Measurements from ENCODE around the gene ZNF558.

Gene ZNF558

DNA sequence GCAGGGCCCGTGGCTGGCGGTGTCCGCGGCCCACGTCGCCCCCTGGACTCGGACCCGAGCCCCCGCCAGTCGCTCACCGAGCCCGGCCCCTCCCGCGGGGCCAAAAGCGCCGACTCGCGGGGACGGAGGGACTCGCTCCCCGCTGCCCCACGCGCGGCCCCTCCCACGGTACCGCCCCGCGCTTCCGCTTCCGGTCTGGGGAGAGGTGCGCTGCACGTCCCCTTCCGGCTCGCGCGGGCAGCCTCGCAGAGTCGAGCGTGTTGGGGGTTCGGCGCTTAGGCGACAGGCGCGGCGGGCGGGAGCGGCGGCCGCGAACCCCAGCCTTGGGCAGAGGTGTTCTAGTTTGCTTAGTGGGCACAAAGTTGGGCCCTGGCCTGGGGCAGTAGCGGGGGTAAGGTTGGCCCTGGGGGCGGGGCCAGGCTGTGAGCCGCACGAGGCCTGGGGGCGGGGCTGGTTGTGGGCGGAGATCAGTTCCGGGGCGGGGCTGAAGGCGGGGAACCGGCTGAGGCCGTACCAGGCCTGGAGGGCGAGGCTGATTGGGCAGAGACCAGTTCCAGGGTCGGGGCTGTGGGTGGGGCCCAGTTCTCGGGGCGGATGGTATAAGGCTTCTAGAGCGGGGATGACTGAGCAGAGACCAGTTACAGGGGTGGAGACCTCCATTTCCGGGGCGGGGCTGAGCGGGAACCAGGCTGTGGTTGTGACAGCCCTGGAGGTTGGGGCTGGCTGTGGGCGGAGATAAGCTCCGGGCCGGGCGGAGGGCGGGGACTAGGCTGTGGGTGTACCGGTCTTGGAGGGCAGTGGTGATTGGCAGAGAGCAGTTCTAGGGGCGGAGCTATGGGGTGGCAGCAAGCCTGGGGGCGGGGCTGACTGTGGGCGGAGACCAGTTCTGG lies at the start of gene ZNF558, which contains the start of gene MBD3L1:
Gene ZNF558 (minus strand): TSS at position 173 of the 890 bp plus-strand sequence. CDS start 9,645 bp downstream, outside the sequence.
Gene MBD3L1 (plus strand): TSS at position 246 of the 890 bp plus-strand sequence. CDS start 10,302 bp downstream, outside the sequence.
- peak; percentile 99 for DNase-seq

GRCh38 chr19:8881512-8881911 lies 49.4 kb upstream of the ZNF558 start:
- DNase-seq: no peak

- no peak for DNase-seq
These were observed 48.9 kb upstream of the ZNF558 start for GRCh38 chr19:8880868-8881488.

DNA sequence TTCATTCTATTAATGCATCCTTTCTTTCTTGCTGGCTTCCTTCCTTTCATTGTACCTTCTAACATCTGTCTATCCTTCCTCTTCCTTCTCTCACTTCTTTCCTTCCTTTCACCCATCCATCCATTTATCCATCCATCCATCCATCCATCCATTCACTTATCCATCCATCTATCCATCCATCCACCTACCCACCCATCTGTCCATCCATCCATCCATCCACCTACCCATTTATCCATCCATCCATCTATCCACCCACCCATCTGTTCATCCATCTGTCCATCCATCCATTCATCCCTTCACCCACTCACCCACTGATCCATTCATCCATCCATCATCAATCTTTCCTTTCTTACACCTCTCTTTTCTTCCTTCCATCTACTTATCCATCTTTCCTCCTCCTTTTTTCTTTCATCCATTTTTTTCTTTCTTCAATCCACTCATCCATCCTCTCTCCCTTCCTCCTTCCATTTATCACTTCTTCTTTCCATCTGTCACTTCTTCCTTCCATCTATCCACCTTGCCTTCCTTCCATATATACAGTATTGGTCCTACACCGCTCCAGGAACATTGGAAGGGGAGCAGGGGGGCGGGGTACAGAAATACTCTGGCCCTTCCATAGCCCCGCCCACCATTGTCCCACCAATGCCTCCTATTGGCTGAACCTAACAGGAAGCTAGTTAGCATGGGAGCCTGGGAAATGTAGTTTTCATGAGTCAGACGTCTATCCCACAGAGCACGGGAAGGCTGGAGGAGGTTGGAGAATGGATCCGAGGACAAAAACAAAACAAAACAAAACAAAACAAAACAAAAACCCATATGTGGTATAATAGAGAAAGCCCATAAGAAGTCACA lies 46.0 kb upstream of the ZNF558 start:
- DNase-seq: no peak

GRCh38 chr19:8866344-8866743 lies 34.2 kb upstream of the ZNF558 start:
- no peak for DNase-seq

- DNase-seq: no peak
These were observed 26.2 kb upstream of the ZNF558 start for GRCh38 chr19:8858260-8858659.

GRCh38 chr19:8850488-8850887 lies 18.4 kb upstream of the ZNF558 start:
- no peak for DNase-seq

GRCh38 chr19:8849232-8849631 lies 17.1 kb upstream of the ZNF558 start:
- DNase-seq: no peak

DNA sequence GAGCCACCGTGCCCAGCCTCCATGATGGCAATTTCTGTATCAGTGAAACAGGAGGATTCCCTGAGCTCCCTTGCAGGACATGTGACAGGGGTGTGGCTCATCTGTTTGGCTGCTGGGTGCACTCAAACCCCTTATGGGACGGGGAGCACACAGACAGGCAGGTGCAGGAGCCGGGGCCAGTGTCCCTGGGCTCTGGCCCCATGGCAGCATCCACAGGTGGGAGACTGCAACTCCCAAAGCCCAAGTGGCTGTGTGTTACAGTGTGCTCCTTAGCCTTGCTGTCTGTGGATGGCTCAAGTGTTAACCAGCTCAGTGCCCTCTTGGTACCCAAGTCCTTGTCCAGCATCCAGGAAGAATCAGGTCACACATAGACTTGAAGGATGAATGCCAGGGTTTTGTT lies 14.7 kb upstream of the ZNF558 start:
- DNase-seq: no peak

GRCh38 chr19:8840708-8841107 lies 8.6 kb upstream of the ZNF558 start:
- DNase-seq: no peak

DNA sequence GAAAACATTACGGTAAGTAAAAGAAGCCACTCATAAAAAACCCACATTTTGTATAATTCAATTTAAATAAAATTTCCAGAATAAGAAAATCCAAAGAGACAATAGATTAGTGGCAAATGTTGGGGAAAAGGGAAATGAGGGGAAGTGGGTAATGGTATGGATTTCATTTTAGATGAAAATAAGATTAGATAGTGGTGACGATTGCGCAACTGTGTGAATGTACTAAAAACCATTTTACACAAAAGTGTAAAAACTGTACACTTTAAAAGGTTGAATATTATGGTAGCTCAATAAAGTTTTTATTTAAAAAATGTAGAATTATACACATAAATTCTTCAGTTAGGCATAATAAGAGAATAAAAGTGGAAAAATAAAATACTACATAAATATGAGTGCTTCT lies 3.8 kb upstream of the ZNF558 start:
- no peak for DNase-seq

DNA sequence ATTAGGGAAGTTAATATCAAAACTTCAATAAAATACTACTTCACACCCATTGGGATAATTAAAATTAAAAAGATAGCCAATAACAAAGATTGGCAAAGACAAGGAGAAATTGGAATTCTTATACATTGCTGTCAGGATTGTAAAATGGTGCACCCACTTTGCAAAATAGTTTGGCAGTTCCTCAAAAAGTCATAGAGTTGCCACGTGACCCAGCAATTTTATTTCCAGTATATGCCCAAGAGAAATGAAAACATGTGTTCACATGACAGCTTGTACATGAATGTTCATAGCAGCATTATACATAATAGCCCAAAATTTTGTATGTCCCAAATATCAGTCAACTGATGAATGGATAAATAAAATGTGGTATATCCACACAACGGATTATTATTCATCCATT lies 3.3 kb upstream of the ZNF558 start:
- DNase-seq: no peak

GRCh38 chr19:8831832-8832131 lies 322 bp downstream of the ZNF558 start:
- no peak for DNase-seq

- no peak for DNase-seq
These were observed 731 bp downstream of the ZNF558 start for GRCh38 chr19:8831373-8831772.

- no peak for DNase-seq
These were observed 4.8 kb downstream of the ZNF558 start for GRCh38 chr19:8827277-8827676.

DNA sequence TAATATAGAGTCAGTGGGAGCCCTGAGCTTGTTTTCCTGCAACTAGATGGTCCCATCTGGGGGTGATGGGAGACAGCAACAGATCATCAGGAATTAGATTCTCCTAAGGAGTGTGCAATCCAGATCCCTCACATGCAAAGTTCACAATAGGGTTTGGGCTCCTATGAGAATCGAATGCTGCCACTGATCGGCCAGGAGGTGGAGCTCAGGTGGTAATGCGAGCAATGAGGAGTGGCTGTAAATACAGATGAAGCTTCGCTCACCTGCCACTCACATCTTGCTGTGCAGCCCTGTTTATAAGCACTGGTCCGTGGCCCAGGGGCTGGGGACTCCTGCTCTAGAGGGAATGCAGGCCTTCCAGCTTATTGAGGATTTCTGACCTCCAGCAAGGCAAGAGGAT lies 5.7 kb downstream of the ZNF558 start:
- DNase-seq: no peak

DNA sequence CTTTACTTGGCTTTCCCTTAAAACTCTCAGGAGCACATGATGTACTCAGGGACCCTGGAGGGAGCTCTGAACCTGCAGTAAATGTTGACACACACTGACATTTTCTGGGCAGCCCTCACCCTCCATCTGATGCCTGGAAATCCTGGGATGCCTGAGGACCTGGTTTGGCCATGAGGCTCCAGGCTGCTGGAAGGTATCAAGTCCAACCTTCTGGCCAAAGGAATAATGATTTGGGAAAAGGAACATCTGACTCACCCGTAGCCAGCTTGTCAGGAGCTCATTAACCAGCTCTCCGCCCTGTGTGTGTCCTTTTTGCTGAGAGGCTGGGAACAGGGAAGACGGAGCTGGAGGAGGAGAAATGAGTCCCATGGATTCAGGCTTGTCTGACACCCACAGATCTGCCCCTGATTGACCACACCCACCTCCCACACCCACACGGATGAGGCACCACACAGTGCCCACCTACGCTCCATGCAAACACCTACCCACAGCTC lies 10.3 kb downstream of the ZNF558 start:
- no peak for DNase-seq

GRCh38 chr19:8820234-8820633 lies 11.9 kb downstream of the ZNF558 start:
- DNase-seq: no peak

GRCh38 chr19:8815780-8816179 lies 16.3 kb downstream of the ZNF558 start:
- DNase-seq: no peak

DNA sequence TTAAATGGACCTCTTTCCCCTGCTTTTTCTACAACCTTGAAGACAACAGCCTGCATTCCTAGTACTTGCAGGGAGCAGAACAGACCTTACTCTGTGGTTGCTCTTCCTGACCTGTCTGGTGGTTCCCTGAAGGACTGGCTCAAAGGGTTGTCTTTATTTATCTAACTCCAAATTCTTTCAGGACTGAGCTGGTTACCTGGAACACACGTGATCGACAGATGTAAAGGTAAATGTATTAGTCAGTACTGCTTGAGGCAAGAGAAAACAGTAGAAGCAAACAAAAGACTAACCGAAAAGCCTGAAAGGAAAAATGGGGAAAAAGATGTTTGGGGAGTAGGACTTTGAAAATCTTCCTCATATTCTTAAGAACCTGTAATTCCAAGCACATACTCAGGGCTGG lies 17.9 kb downstream of the ZNF558 start:
- DNase-seq: no peak

DNA sequence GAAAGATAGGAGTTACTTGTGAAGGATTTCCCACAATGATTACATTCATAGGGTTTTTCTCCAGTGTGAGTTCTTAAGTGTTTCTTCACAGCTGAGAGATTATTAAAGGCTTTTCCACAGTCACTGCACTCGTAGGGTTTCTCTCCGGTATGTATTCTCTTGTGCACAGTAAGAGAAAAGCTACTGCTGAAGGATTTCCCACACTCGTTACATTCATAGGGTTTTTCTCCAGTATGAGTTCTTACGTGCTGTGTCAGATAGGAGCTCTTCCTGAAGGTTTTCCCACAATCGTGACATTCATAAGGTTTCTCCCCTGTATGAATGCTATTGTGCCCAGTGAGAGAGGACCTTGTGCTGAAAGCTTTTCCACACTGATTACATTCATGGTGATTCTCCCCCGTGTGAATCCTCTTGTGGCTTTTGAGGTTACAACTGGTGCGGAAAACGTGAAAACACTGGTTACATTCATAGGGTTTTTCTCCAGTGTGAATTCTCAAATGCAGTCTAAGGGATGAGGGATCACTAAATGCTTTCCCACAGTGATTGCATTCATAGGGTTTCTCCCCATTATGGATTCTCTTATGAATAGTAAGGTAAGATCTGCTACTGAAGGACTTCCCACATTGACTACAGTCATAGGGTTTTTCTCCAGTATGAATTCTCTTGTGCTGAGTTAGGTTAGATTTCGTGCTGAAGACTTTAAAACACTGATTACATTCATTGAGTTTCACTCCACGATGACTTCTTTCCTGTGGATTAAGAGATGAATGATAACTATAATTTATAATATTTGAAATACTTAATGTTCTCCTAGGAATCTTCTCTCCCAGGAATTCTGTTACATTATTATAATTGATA lies 20.6 kb downstream of the ZNF558 start:
- no peak for DNase-seq

DNA sequence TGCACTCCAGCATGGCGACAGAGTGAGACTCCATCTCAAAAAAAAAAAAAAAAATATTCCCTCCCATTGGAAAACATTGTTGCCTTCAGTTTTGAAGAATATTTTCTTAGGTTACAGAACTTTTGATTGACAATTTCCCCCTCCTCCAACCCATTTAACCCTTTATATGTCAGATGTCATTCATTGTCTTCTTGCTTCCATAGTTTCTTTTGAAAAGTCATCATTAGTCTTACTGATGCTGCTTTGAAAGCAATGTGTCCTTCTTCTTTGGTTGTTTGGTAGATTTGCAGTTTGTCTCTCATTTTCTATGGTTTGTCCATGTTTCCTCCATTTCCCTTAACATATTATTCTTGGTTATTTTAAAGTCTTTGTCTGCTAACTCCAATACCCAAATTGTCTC lies 25.4 kb downstream of the ZNF558 start:
- DNase-seq: no peak

Measured in activated T-cell treated with anti-CD3 and anti-CD28 coated beads, Interleukin-2, amount 50 U/mL, for 48 hours (primary cell).